Endothelial cell of umbilical vein (primary cell): ENCODE measurements around the gene EFR3B. TPM values are rescaled to one million over a fixed set of nuclear protein-coding genes. Genes with fewer than 3 reads are reported as not detected.

Source experiments
- BruUV-seq: library from RNA; stranded (reverse); fragments of 400-500 nt; replicated peaks from 2 replicates; lab custom pipeline; 2021; lab: Mats Ljungman, UMichigan
- CTCF ChIA-PET: fragments of 300-600, 350-600 bp; sonication (Branson Sonifier 250); formaldehyde crosslinking; loops from one replicate; lab custom pipeline; 2021; ENCODE audit warnings: antibody characterized with exemption, inconsistent platforms; lab: Charles Lee
- POLR2A ChIA-PET: fragments of 300-600, 350-600 bp; sonication (Branson Sonifier 250); formaldehyde crosslinking; loops from one replicate; lab custom pipeline; 2021; ENCODE audit warnings: antibody characterized with exemption, inconsistent platforms; lab: Charles Lee
- DNase-seq: peaks from one replicate; pipeline ENCODE4 v3.0.0-alpha.2; 2011; ENCODE audit warnings: low read depth, low spot score
- FAIRE-seq: peaks from 2 replicates; lab custom pipeline; 2011; peaks lifted over from hg19 to GRCh38; lab: Jason Lieb, UNC
- H2AFZ ChIP-seq: 2 replicates; pipeline ENCODE4 v1.6.0; 2012; ENCODE audit warnings: low read depth, low read length, control low read depth, inconsistent platforms
- H3K27ac ChIP-seq: 2 replicates; pipeline ENCODE4 v1.5.1; 2011; ENCODE audit warnings: low read depth, mild to moderate bottlenecking, control low read depth, low read length, moderate library complexity; ENCODE audit not compliant: insufficient read depth
- H3K27me3 ChIP-seq, 2 experiments: 2 replicates each; pipeline versions ENCODE4 v1.6.0 to v1.6.1; 2011; ENCODE audit warnings: low read length in 2 of 2, mixed read lengths in 1 of 2; ENCODE audit not compliant: control insufficient read depth in 2 of 2, insufficient read depth in 2 of 2
- H3K36me3 ChIP-seq, 2 experiments: 2 replicates in 1 of 2; 3 replicates in 1 of 2; pipeline ENCODE4 v1.5.1; 2011; ENCODE audit warnings: low read length in 2 of 2, mild to moderate bottlenecking in 1 of 2, moderate library complexity in 1 of 2; ENCODE audit not compliant: control insufficient read depth in 2 of 2, insufficient read depth in 2 of 2; ENCODE audit errors: extremely low read depth in 1 of 2
- H3K4me1 ChIP-seq: 3 replicates; pipeline ENCODE4 v1.5.1; 2011; ENCODE audit warnings: mild to moderate bottlenecking, low read length; ENCODE audit not compliant: control insufficient read depth, insufficient read depth; ENCODE audit errors: extremely low read depth
- H3K4me2 ChIP-seq: 2 replicates; pipeline ENCODE4 v1.6.1; 2011; ENCODE audit warnings: low read length, control low read depth, mixed read lengths; ENCODE audit not compliant: insufficient read depth
- H3K4me3 ChIP-seq, 3 experiments: fragments of 200-600 bp in 1 of 3; sonication (generic), shearing (Covaris generic) in 1 of 3; replicated peaks in 1 of 3; 2 replicates each; pipeline ENCODE4 v1.5.1; 2011 to 2016; ENCODE audit warnings: control low read depth in 3 of 3, low read length in 3 of 3, mild to moderate bottlenecking in 2 of 3, inconsistent platforms in 1 of 3, low read depth in 1 of 3, moderate library complexity in 1 of 3; ENCODE audit not compliant: insufficient read depth in 1 of 3
- H3K79me2 ChIP-seq: 2 replicates; pipeline ENCODE4 v1.6.0; 2012; ENCODE audit warnings: low read length, inconsistent platforms; ENCODE audit not compliant: control insufficient read depth, insufficient read depth
- H3K9ac ChIP-seq: replicated peaks from 2 replicates; pipeline ENCODE3; 2011; ENCODE audit warnings: low read length, control low read depth; ENCODE audit not compliant: insufficient read depth; ENCODE audit errors: extremely low read depth
- H3K9me1 ChIP-seq: replicated peaks from 3 replicates; pipeline ENCODE4 v1.6.0; 2011; ENCODE audit warnings: mild to moderate bottlenecking, low read length; ENCODE audit not compliant: control insufficient read depth, insufficient read depth; ENCODE audit errors: extremely low read depth
- H3K9me3 ChIP-seq: replicated peaks from 2 replicates; pipeline ENCODE4 v1.5.1; 2012; ENCODE audit warnings: low read length, inconsistent platforms; ENCODE audit not compliant: control insufficient read depth, insufficient read depth
- H4K20me1 ChIP-seq: replicated peaks from 2 replicates; pipeline ENCODE3; 2011; ENCODE audit warnings: mild to moderate bottlenecking, low read length; ENCODE audit not compliant: control insufficient read depth, insufficient read depth; ENCODE audit errors: extremely low read depth
- CTCF ChIP-seq, 2 donors: IDR thresholded peaks; 1 replicate in 1 of 2; 2 replicates in 1 of 2; pipeline ENCODE4 v1.5.1; 2011; ENCODE audit warnings: low read length in 2 of 2, mild to moderate bottlenecking in 2 of 2, moderate library complexity in 2 of 2, control low read depth in 1 of 2, inconsistent platforms in 1 of 2, low read depth in 1 of 2; ENCODE audit not compliant: insufficient read depth in 1 of 2; ENCODE audit errors: extremely low read depth in 1 of 2
- EZH2 ChIP-seq: IDR thresholded peaks from 2 replicates; pipeline ENCODE4 v1.6.1; 2012; ENCODE audit warnings: borderline replicate concordance, low read depth, mild to moderate bottlenecking, moderate library complexity, low read length, inconsistent platforms; ENCODE audit not compliant: severe bottlenecking
- FOS ChIP-seq: IDR thresholded peaks from 2 replicates; pipeline ENCODE4 v1.6.1; 2011; ENCODE audit warnings: mild to moderate bottlenecking, low read length, moderate library complexity, borderline replicate concordance; ENCODE audit not compliant: insufficient read depth
- GATA2 ChIP-seq: IDR thresholded peaks from 2 replicates; pipeline ENCODE4 v1.7.0; 2011; ENCODE audit warnings: low read depth, mild to moderate bottlenecking, moderate library complexity, mixed read lengths, low read length; ENCODE audit not compliant: insufficient read length, insufficient read depth
- JUN ChIP-seq: IDR thresholded peaks from 2 replicates; pipeline ENCODE4 v1.6.1; 2011; ENCODE audit warnings: borderline replicate concordance, low read depth; ENCODE audit not compliant: insufficient read length, insufficient read depth
- MAX ChIP-seq: IDR thresholded peaks from 2 replicates; pipeline ENCODE4 v1.6.1; 2011; ENCODE audit not compliant: insufficient read depth, insufficient read length
- MYC ChIP-seq: IDR thresholded peaks from one replicate; pipeline ENCODE4 v1.6.1; 2011; ENCODE audit warnings: mild to moderate bottlenecking, low read depth, low read length
- POLR2A ChIP-seq: IDR thresholded peaks from 2 replicates; pipeline ENCODE4 v1.6.1; 2012; ENCODE audit warnings: low read depth, mild to moderate bottlenecking, control low read depth, low read length
- POLR2AphosphoS5 ChIP-seq: IDR thresholded peaks from 2 replicates; pipeline ENCODE4 v1.6.1; 2012; ENCODE audit warnings: low read depth, mild to moderate bottlenecking, control low read depth, low read length, moderate library complexity; ENCODE audit not compliant: insufficient read depth
- dilution Hi-C: fragments of 300-500 bp; cut with MboI; formaldehyde crosslinking; loops from one replicate; pipeline ENCODE4 v1.15.0; 2019; ENCODE audit warnings: low sequenced_read_pairs; ENCODE audit not compliant: extremely low pct_ligation_motif_present
- intact Hi-C: fragments of 100-400 bp; cut with micrococcal nuclease; formaldehyde crosslinking; loops from one replicate; pipeline ENCODE4 v1.10.0; 2022
- polyA plus RNA-seq, 4 experiments: library from polyadenylated mRNA; depleted of rRNA in 3 of 4; stranded (reverse) in 3 of 4; unstranded in 1 of 4; fragments of >200 nt; gene quantifications; 2 replicates each; pipeline versions ENCODE4 v1.2.1 to v1.2.3, GENCODE V29; 2011 to 2012; ENCODE audit warnings: missing spikeins in 1 of 4
- total RNA-seq: library from RNA; stranded (reverse); gene quantifications from 2 replicates; pipeline ENCODE4 v1.2.3, GENCODE V29; 2021

Gene EFR3B
- total and polyA plus RNA-seq, 2 donors (not counting 3 experiments of a cell fraction or from before 2014, with no cell fraction given): 0.15 to 0.77 TPM

GRCh38 chr2:25169073-25169470, 127.2 kb downstream of the EFR3B start:
- Histone ChIP-seq H3K4me1 (peaks cover 2% of the 10 kb centered on the region), H3K4me3 (no peak overlapping the region), H3K9me1 (no peaks in the 10 kb centered on the region), H3K27me3 (peaks cover 58 to 66% of the 10 kb centered on the region in 2 experiments), H2AFZ (no peak overlapping the region), H3K79me2 (no peaks in the 10 kb centered on the region), H3K9me3 (no peaks in the 10 kb centered on the region), H3K27ac (no peak overlapping the region), H3K9ac (no peak overlapping the region), H3K36me3 (no peaks in the 10 kb centered on the region), H3K4me2 (no peak overlapping the region), H4K20me1 (no peaks in the 10 kb centered on the region)
- POLR2A ChIA-PET: no interaction called here
- dilution Hi-C loops: no loop called here
- CTCF ChIA-PET: interaction anchor here (1.0 to 3.2 kb wide), 3 partner anchors 27 to 194 kb away, joined by 3 to 12 read pairs (median 4); no protein-coding TSS in a partner anchor
- TF ChIP-seq CTCF (IDR thresholded peaks at IDR 0.05; ENCODE audit: extremely low read depth in 1 of 2, insufficient read depth in 1 of 2, low read depth in 1 of 2, low read length in 2 of 2) (no peak), JUN (no peak), POLR2AphosphoS5 (no peak), POLR2A (no peak), MAX (no peak), EZH2 (no peak), GATA2 (no peak), FOS (no peak), MYC (no peak)
- BruUV-seq: no TSS peak
- intact Hi-C loops: no loop called here
- DNase-seq (no peak), FAIRE-seq (no peak)
